ENCODE data around the gene FBXO41.

Gene FBXO41

GRCh38 chr2:73238149-73238548 lies 46.1 kb downstream of the FBXO41 start:
- peaks cover 18% of the 10 kb centered on the region for H3K4me1 ChIP-seq (ENCODE audit: control insufficient read depth, insufficient read depth, low read length, poor library complexity, severe bottlenecking)
- no peak overlapping the region for H3K4me3 ChIP-seq (ENCODE audit: extremely low read depth, insufficient read depth, low read length, poor library complexity, severe bottlenecking)
- WGBS, 2 experiments (ENCODE audit: insufficient coverage in 2 of 2): 71% methylated on average over 1 of the region's 3 CpGs; no CpG with 5 or more reads in 1 of the 2 experiments
- peaks cover 68% of the 10 kb centered on the region for H3K36me3 ChIP-seq (ENCODE audit: control insufficient read depth, insufficient read depth, low read length)
- no peaks in the 10 kb centered on the region for H3K9me3 ChIP-seq (ENCODE audit: control insufficient read depth, low read length)
- H3K27ac ChIP-seq (ENCODE audit: low read depth, low read length, severe bottlenecking): no peak overlapping the region

- 89 to 100% methylated on average over 1 of the region's 1 CpG for WGBS, 2 experiments (ENCODE audit: insufficient coverage in 2 of 2)
- Histone ChIP-seq H3K27ac (ENCODE audit: low read depth, low read length, severe bottlenecking) (no peak overlapping the region), H3K4me1 (ENCODE audit: control insufficient read depth, insufficient read depth, low read length, poor library complexity, severe bottlenecking) (peaks cover 14% of the 10 kb centered on the region), H3K4me3 (ENCODE audit: extremely low read depth, insufficient read depth, low read length, poor library complexity, severe bottlenecking) (no peak overlapping the region), H3K9me3 (ENCODE audit: control insufficient read depth, low read length) (no peaks in the 10 kb centered on the region), H3K36me3 (ENCODE audit: control insufficient read depth, insufficient read depth, low read length) (peaks cover 60% of the 10 kb centered on the region)
These were observed 47.1 kb downstream of the FBXO41 start for GRCh38 chr2:73237168-73237567.

DNA sequence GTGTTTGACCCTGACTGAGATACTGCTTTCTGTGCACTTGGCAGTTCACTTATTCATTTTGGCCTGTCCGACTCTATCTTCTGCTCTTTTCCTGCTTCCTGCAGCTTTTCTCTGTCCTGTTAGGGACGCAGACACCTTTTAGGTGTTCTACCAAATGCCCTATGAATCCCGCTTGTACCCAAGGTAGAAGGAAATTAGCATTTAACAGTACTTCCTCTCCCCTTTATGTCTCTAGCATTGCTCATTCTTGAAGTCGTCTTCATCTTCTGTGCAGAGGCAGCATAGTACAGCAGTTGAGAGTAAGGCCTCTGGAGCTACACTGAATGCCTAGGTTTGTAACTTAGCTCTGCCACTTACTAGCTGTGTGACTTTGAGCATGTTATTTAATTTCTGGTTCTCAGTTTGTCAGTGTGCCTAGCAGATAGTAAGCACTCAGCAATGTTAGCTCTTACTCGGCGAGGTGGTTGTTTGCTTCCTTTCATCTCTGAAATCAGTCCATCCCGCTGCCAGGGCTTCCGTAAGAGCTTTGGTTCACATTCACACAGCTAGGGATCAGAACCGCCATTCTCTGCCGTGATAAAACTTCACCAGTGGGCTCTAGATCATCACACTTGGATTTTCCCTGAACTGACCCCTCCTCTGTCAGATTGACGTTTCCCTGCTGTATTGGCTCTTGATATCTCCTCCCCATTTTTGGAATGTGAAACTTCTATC lies 48.8 kb downstream of the FBXO41 start:
- Histone ChIP-seq H3K27ac (ENCODE audit: low read depth, low read length, severe bottlenecking) (no peak overlapping the region), H3K4me3 (ENCODE audit: extremely low read depth, insufficient read depth, low read length, poor library complexity, severe bottlenecking) (peak overlapping the region; percentile 95), H3K36me3 (ENCODE audit: control insufficient read depth, insufficient read depth, low read length) (peaks cover 46% of the 10 kb centered on the region), H3K9me3 (ENCODE audit: control insufficient read depth, low read length) (no peaks in the 10 kb centered on the region), H3K4me1 (ENCODE audit: control insufficient read depth, insufficient read depth, low read length, poor library complexity, severe bottlenecking) (peaks cover 14% of the 10 kb centered on the region)
- WGBS, 2 experiments (ENCODE audit: insufficient coverage in 2 of 2): 75 to 78% methylated on average over 11 of the region's 11 CpGs

- peaks cover 42% of the 10 kb centered on the region for H3K36me3 ChIP-seq (ENCODE audit: control insufficient read depth, insufficient read depth, low read length)
- peaks cover 14% of the 10 kb centered on the region for H3K4me1 ChIP-seq (ENCODE audit: control insufficient read depth, insufficient read depth, low read length, poor library complexity, severe bottlenecking)
- H3K27ac ChIP-seq (ENCODE audit: low read depth, low read length, severe bottlenecking): peak within 1 kb of the TSS; percentile 87
- H3K4me3 ChIP-seq (ENCODE audit: extremely low read depth, insufficient read depth, low read length, poor library complexity, severe bottlenecking): peak within 1 kb of the TSS; percentile 95
- no peaks in the 10 kb centered on the region for H3K9me3 ChIP-seq (ENCODE audit: control insufficient read depth, low read length)
- WGBS, 2 experiments (ENCODE audit: insufficient coverage in 2 of 2): 0% methylated on average over 48 to 51 of the region's 69 CpGs
These were observed 50.1 kb downstream of the FBXO41 start, which contains the start of gene CCT7 for GRCh38 chr2:73233932-73234832. Gene CCT7 (plus strand): TSS chr2:73234308. CDS start chr2:73234379, 71 bp downstream.

- 0% methylated on average over 58 to 66 of the region's 67 CpGs for WGBS, 2 experiments (ENCODE audit: insufficient coverage in 2 of 2)
- H3K9me3 ChIP-seq (ENCODE audit: control insufficient read depth, low read length): no peaks in the 10 kb centered on the region
- peaks cover 38% of the 10 kb centered on the region for H3K36me3 ChIP-seq (ENCODE audit: control insufficient read depth, insufficient read depth, low read length)
- peak within 1 kb of the TSS; percentile 87 for H3K27ac ChIP-seq (ENCODE audit: low read depth, low read length, severe bottlenecking)
- H3K4me3 ChIP-seq (ENCODE audit: extremely low read depth, insufficient read depth, low read length, poor library complexity, severe bottlenecking): peak within 1 kb of the TSS; percentile 95
- peaks cover 12% of the 10 kb centered on the region for H3K4me1 ChIP-seq (ENCODE audit: control insufficient read depth, insufficient read depth, low read length, poor library complexity, severe bottlenecking)
These were observed 50.9 kb downstream of the FBXO41 start, which contains the start of gene PRADC1 for GRCh38 chr2:73233154-73233931. Gene PRADC1 (minus strand): TSS chr2:73233239. CDS start chr2:73233160, 79 bp downstream.

- 0% methylated on average over 10 to 22 of the region's 37 CpGs for WGBS, 2 experiments (ENCODE audit: insufficient coverage in 2 of 2)
- Histone ChIP-seq H3K36me3 (ENCODE audit: control insufficient read depth, insufficient read depth, low read length) (peaks cover 44% of the 10 kb centered on the region), H3K27ac (ENCODE audit: low read depth, low read length, severe bottlenecking) (no peak overlapping the region), H3K4me1 (ENCODE audit: control insufficient read depth, insufficient read depth, low read length, poor library complexity, severe bottlenecking) (peaks cover 12% of the 10 kb centered on the region), H3K9me3 (ENCODE audit: control insufficient read depth, low read length) (no peaks in the 10 kb centered on the region), H3K4me3 (ENCODE audit: extremely low read depth, insufficient read depth, low read length, poor library complexity, severe bottlenecking) (peak overlapping the region; percentile 95)
These were observed 51.7 kb downstream of the FBXO41 start for GRCh38 chr2:73232403-73233153.

GRCh38 chr2:73228631-73229030 lies 55.6 kb downstream of the FBXO41 start:
- Histone ChIP-seq H3K27ac (ENCODE audit: low read depth, low read length, severe bottlenecking) (no peak overlapping the region), H3K4me1 (ENCODE audit: control insufficient read depth, insufficient read depth, low read length, poor library complexity, severe bottlenecking) (no peaks in the 10 kb centered on the region), H3K9me3 (ENCODE audit: control insufficient read depth, low read length) (no peaks in the 10 kb centered on the region), H3K4me3 (ENCODE audit: extremely low read depth, insufficient read depth, low read length, poor library complexity, severe bottlenecking) (no peak overlapping the region), H3K36me3 (ENCODE audit: control insufficient read depth, insufficient read depth, low read length) (peaks cover 51% of the 10 kb centered on the region)
- 87 to 95% methylated on average over 9 to 12 of the region's 14 CpGs for WGBS, 2 experiments (ENCODE audit: insufficient coverage in 2 of 2)

DNA sequence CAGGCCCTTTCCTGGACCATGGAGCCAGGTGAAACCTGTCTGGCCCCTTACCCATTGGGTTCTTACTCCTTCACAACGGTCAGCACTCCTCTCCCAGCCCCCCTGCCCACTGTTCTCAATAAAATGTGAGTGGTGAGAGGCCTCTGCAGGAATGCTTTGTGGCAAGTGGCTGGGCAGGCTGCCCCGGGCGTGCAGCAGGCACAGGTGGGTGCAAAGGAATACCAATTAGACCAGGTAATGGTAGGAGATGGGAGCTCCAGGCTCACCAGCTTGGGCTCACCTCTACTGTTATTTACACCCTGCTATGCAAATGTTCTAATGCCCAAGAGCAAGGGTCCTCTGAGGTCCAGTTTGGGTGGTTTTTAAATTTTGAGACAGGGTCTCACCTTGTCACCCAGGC lies 57.2 kb downstream of the FBXO41 start:
- H3K4me1 ChIP-seq (ENCODE audit: control insufficient read depth, insufficient read depth, low read length, poor library complexity, severe bottlenecking): no peaks in the 10 kb centered on the region

DNA sequence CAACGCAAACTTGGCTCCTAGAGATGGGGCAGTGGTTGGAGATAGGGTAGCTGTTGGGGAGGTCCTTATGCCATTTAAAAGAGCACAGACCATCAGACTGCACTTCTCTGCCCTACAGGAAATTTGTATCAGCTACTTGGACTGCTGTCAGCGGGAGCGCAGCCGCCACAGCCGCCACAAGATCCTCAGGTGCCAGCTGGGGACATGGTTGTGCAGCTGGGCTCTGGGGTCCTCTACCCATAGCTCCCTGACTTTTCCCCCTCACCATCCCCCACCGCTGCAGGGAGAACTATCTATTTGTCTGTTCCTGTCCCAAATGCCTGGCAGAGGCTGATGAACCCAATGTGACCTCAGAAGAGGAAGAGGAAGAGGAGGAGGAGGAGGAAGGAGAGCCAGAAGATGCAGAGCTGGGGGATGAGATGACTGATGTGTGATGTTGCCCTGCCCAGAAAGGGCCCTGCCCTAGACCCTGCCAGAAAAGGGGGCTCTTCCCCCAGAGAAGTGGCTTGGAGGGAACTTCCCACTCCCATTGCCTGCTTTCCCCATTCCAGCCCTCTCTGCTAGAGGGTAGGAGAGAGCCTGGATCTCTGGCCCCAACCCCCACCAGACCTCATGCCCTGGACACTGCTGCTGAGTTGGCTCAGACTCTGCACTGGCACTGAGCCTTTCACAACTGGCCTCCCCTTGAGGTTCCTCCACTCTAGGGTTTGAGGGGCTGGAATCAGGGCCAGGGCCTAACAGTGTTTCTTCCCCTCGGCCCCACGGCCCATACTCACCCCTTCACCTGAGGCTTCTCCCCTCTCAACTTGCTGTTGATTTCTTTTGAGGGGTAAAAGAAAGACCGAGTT lies 58.5 kb downstream of the FBXO41 start:
- Histone ChIP-seq H3K36me3 (ENCODE audit: control insufficient read depth, insufficient read depth, low read length) (peaks cover 80% of the 10 kb centered on the region), H3K4me3 (ENCODE audit: extremely low read depth, insufficient read depth, low read length, poor library complexity, severe bottlenecking) (no peak overlapping the region), H3K4me1 (ENCODE audit: control insufficient read depth, insufficient read depth, low read length, poor library complexity, severe bottlenecking) (no peaks in the 10 kb centered on the region), H3K9me3 (ENCODE audit: control insufficient read depth, low read length) (no peaks in the 10 kb centered on the region), H3K27ac (ENCODE audit: low read depth, low read length, severe bottlenecking) (no peak overlapping the region)
- 97 to 100% methylated on average over 5 of the region's 9 CpGs for WGBS, 2 experiments (ENCODE audit: insufficient coverage in 2 of 2)

More for the DNA sequence above, 57.2 kb downstream of the FBXO41 start:
- 79 to 83% methylated on average over 1 to 3 of the region's 3 CpGs for WGBS, 2 experiments (ENCODE audit: insufficient coverage in 2 of 2)
- no peak overlapping the region for H3K4me3 ChIP-seq (ENCODE audit: extremely low read depth, insufficient read depth, low read length, poor library complexity, severe bottlenecking)
- H3K36me3 ChIP-seq (ENCODE audit: control insufficient read depth, insufficient read depth, low read length): peaks cover 66% of the 10 kb centered on the region
- no peak overlapping the region for H3K27ac ChIP-seq (ENCODE audit: low read depth, low read length, severe bottlenecking)
- H3K9me3 ChIP-seq (ENCODE audit: control insufficient read depth, low read length): no peaks in the 10 kb centered on the region

Measured in mesodermal cell (in vitro differentiated cells).